Keratinocyte (primary cell): Measurements from ENCODE around the gene STK33. TPM values are rescaled to one million over a fixed set of nuclear protein-coding genes. Genes with fewer than 3 reads are reported as not detected.

Experiments
- DNase-seq: peaks from one replicate; pipeline ENCODE4 v3.0.0-alpha.2; 2011; ENCODE audit warnings: low read depth, missing footprints, low spot score
- FAIRE-seq: peaks from 2 replicates; lab custom pipeline; 2011; peaks lifted over from hg19 to GRCh38; lab: Jason Lieb, UNC
- H2AFZ ChIP-seq: 2 replicates; pipeline ENCODE4 v1.6.0; 2012; ENCODE audit warnings: low read length, control low read depth, inconsistent platforms; ENCODE audit not compliant: control insufficient read depth
- H3K27ac ChIP-seq: 2 replicates; pipeline ENCODE4 v1.5.1; 2011; ENCODE audit warnings: low read length; ENCODE audit not compliant: control insufficient read depth, insufficient read depth
- H3K27me3 ChIP-seq: 3 replicates; pipeline ENCODE4 v1.6.0; 2011; ENCODE audit warnings: low read length; ENCODE audit not compliant: control insufficient read depth, insufficient read depth; ENCODE audit errors: extremely low read depth
- H3K36me3 ChIP-seq, 2 experiments: 2 replicates in 1 of 2; 3 replicates in 1 of 2; pipeline ENCODE4 v1.5.1; 2011; ENCODE audit warnings: low read length in 2 of 2, mild to moderate bottlenecking in 1 of 2; ENCODE audit not compliant: control insufficient read depth in 2 of 2, insufficient read depth in 2 of 2; ENCODE audit errors: extremely low read depth in 1 of 2
- H3K4me1 ChIP-seq: 3 replicates; pipeline ENCODE4 v1.5.1; 2011; ENCODE audit warnings: low read length; ENCODE audit not compliant: control insufficient read depth, insufficient read depth; ENCODE audit errors: extremely low read depth
- H3K4me2 ChIP-seq: 3 replicates; pipeline ENCODE4 v1.6.0; 2011; ENCODE audit warnings: low read depth, low read length; ENCODE audit not compliant: control insufficient read depth, insufficient read depth; ENCODE audit errors: extremely low read depth
- H3K4me3 ChIP-seq, 3 experiments: fragments of 200-600 bp in 1 of 3; sonication (generic) in 1 of 3; 2 replicates in 2 of 3; 3 replicates in 1 of 3; pipeline ENCODE4 v1.5.1; 2011 to 2016; ENCODE audit warnings: low read length in 3 of 3, mild to moderate bottlenecking in 3 of 3, control low read depth in 2 of 3, inconsistent platforms in 1 of 3, low read depth in 1 of 3, mixed read lengths in 1 of 3, mixed run types in 1 of 3, moderate library complexity in 1 of 3; ENCODE audit not compliant: control insufficient read depth in 2 of 3, insufficient read depth in 2 of 3; ENCODE audit errors: extremely low read depth in 1 of 3
- H3K79me2 ChIP-seq: 2 replicates; pipeline ENCODE4 v1.6.0; 2012; ENCODE audit warnings: low read length; ENCODE audit not compliant: control insufficient read depth, insufficient read depth
- H3K9ac ChIP-seq: 3 replicates; pipeline ENCODE4 v1.6.0; 2011; ENCODE audit warnings: low read length; ENCODE audit not compliant: control insufficient read depth, insufficient read depth; ENCODE audit errors: extremely low read depth
- H3K9me1 ChIP-seq: 3 replicates; pipeline ENCODE4 v1.6.0; 2011; ENCODE audit warnings: low read length; ENCODE audit not compliant: control insufficient read depth, insufficient read depth; ENCODE audit errors: extremely low read depth
- H3K9me3 ChIP-seq: 2 replicates; pipeline ENCODE4 v1.5.1; 2012; ENCODE audit warnings: low read depth, low read length; ENCODE audit not compliant: control insufficient read depth
- H4K20me1 ChIP-seq: 3 replicates; pipeline ENCODE4 v1.6.0; 2011; ENCODE audit warnings: low read length; ENCODE audit not compliant: control insufficient read depth, insufficient read depth; ENCODE audit errors: extremely low read depth
- CTCF ChIP-seq, 3 experiments: IDR thresholded peaks in 1 of 3; conservative IDR thresholded peaks in 1 of 3; optimal IDR thresholded peaks in 1 of 3; 2 replicates in 2 of 3; 3 replicates in 1 of 3; pipeline versions ENCODE3 to v1.5.1; 2011; ENCODE audit warnings: low read length in 3 of 3, mild to moderate bottlenecking in 3 of 3, moderate library complexity in 2 of 3, control low read depth in 1 of 3, inconsistent platforms in 1 of 3; ENCODE audit not compliant: insufficient read depth in 2 of 3; ENCODE audit errors: extremely low read depth in 1 of 3
- EZH2 ChIP-seq: IDR thresholded peaks from one replicate; pipeline ENCODE4 v1.6.1; 2012; ENCODE audit warnings: inconsistent platforms, mild to moderate bottlenecking, low read length, moderate library complexity
- dilution Hi-C: fragments of 300-500 bp; cut with MboI; formaldehyde crosslinking; loops from one replicate; pipeline ENCODE4 v1.7.0; 2020; ENCODE audit warnings: low sequenced_read_pairs; ENCODE audit not compliant: extremely low pct_ligation_motif_present
- polyA plus RNA-seq, 5 experiments: library from polyadenylated mRNA; depleted of rRNA in 3 of 5; stranded (reverse) in 3 of 5; stranded (forward) in 1 of 5; unstranded in 1 of 5; fragments of >200 nt; gene quantifications; 1 replicate in 1 of 5; 2 replicates in 3 of 5; 3 replicates in 1 of 5; pipeline versions ENCODE4 v1.2.1 to v1.2.3, GENCODE V29; 2011 to 2012; ENCODE audit warnings: missing spikeins in 2 of 5, low read depth in 1 of 5, low replicate concordance in 1 of 5
- small RNA-seq, 3 experiments: library from RNA; depleted of rRNA; stranded (forward); fragments of <200 nt; gene quantifications; one replicate each; pipeline ENCODE3, GENCODE V24; 2012; ENCODE audit warnings: low read depth in 3 of 3, low replicate concordance in 1 of 3; ENCODE audit not compliant: insufficient read length in 3 of 3

Gene STK33
- polyA plus RNA-seq, 1 donor (not counting 4 experiments of a cell fraction or from before 2014, with no cell fraction given): 0.05 TPM

DNA sequence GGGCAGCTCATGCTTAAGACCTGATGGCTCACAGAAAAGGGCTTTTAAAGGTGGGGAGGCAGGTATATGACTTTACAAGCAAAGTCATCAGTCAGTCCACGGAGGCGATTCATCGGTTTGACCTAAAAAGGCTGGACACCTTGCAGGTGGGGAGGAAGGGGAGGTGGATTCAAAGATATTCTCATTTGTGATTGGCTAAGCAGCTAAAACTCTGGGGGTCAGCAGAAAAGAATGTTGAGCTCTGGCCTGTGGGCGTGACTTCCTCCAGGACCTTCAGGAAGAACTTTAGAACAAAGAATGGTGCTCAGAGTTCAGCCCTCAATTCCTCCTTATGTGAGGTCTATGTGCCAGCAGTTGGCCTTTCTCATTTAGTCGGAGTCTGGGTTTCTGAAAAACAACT is 252.0 kb downstream of the STK33 start:
- H3K9me1 ChIP-seq: no peaks in the 10 kb centered on the region
- DNase-seq (no peak), FAIRE-seq (no peak)
- no peak for TF ChIP-seq CTCF (optimal IDR thresholded peaks at IDR 0.05 in 1 of 3, IDR thresholded peaks at IDR 0.05 in 1 of 3, conservative IDR thresholded peaks at IDR 0.05 in 1 of 3; ENCODE audit: extremely low read depth in 1 of 3, insufficient read depth in 2 of 3, low read length in 3 of 3)
- no peak for TF ChIP-seq EZH2
- no peak overlapping the region for H2AFZ ChIP-seq
- H3K27ac ChIP-seq: no peak overlapping the region
- peaks cover 10% of the 10 kb centered on the region for H3K27me3 ChIP-seq
- no peaks in the 10 kb centered on the region for H4K20me1 ChIP-seq
- H3K36me3 ChIP-seq: no peaks in the 10 kb centered on the region
- no peak overlapping the region for H3K4me2 ChIP-seq
- H3K4me3 ChIP-seq: no peak overlapping the region
- H3K9ac ChIP-seq: no peak overlapping the region
- H3K9me3 ChIP-seq: no peaks in the 10 kb centered on the region
- peaks cover 8% of the 10 kb centered on the region for H3K4me1 ChIP-seq
- H3K79me2 ChIP-seq: no peaks in the 10 kb centered on the region
- dilution Hi-C loops: no loop called here

Small RNAs within 50 kb of the gene (small RNA-seq; reads per million reads assigned to genes)
- gene RF00601: 0 reads per million in 3 experiments

Other genes starting within 250 kb of the STK33 start
- gene TRIM66, start 88.4 kb upstream of the STK33 start, polyA plus RNA-seq: 3.4 to 5.4 TPM (median 5.1 TPM) in 3 replicates
- gene RPL27A, start 88.6 kb upstream of the STK33 start, polyA plus RNA-seq: 1,089 to 1,483 TPM (median 1,450 TPM) in 3 replicates